SH-SY5Y (cell line): ENCODE results near the gene CCNY.

ENCODE experiments used
- GATA2 ChIP-seq: IDR thresholded peaks from 2 replicates; pipeline ENCODE4 v1.6.1; 2011; ENCODE audit warnings: mild to moderate bottlenecking, low read depth, low read length
- GATA3 ChIP-seq: IDR thresholded peaks from 2 replicates; pipeline ENCODE4 v1.6.1; 2011; ENCODE audit warnings: low read depth, mild to moderate bottlenecking, low read length, moderate library complexity

GRCh38 chr10:35392482-35393228, 56.3 kb downstream of the CCNY start:
- TF ChIP-seq GATA3 (no peak), GATA2 (no peak)
